C4-2B (cell line): ENCODE measurements around the gene GALNT14.
"Not testable (repeated sequence)": the region's sequence is repeated elsewhere in the genome, so short reads cannot be mapped to it uniquely, and the experiment has no call there.

Source experiments
- H3K27ac ChIP-seq: fragments of 450-650 bp; 2 replicates; pipeline ENCODE4 v1.5.1; 2017
- ZFX ChIP-seq: fragments of 450-650 bp; IDR thresholded peaks from 2 replicates; pipeline ENCODE4 v1.6.1; 2017
- TF ChIP-seq, protein P1 (sequence below): fragments of 450-650 bp; conservative IDR thresholded peaks from 2 replicates; pipeline ENCODE4 v1.5.1; 2017; ENCODE audit warnings: mild to moderate bottlenecking

The GALNT14 gene, protein sequence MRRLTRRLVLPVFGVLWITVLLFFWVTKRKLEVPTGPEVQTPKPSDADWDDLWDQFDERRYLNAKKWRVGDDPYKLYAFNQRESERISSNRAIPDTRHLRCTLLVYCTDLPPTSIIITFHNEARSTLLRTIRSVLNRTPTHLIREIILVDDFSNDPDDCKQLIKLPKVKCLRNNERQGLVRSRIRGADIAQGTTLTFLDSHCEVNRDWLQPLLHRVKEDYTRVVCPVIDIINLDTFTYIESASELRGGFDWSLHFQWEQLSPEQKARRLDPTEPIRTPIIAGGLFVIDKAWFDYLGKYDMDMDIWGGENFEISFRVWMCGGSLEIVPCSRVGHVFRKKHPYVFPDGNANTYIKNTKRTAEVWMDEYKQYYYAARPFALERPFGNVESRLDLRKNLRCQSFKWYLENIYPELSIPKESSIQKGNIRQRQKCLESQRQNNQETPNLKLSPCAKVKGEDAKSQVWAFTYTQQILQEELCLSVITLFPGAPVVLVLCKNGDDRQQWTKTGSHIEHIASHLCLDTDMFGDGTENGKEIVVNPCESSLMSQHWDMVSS

DNA sequence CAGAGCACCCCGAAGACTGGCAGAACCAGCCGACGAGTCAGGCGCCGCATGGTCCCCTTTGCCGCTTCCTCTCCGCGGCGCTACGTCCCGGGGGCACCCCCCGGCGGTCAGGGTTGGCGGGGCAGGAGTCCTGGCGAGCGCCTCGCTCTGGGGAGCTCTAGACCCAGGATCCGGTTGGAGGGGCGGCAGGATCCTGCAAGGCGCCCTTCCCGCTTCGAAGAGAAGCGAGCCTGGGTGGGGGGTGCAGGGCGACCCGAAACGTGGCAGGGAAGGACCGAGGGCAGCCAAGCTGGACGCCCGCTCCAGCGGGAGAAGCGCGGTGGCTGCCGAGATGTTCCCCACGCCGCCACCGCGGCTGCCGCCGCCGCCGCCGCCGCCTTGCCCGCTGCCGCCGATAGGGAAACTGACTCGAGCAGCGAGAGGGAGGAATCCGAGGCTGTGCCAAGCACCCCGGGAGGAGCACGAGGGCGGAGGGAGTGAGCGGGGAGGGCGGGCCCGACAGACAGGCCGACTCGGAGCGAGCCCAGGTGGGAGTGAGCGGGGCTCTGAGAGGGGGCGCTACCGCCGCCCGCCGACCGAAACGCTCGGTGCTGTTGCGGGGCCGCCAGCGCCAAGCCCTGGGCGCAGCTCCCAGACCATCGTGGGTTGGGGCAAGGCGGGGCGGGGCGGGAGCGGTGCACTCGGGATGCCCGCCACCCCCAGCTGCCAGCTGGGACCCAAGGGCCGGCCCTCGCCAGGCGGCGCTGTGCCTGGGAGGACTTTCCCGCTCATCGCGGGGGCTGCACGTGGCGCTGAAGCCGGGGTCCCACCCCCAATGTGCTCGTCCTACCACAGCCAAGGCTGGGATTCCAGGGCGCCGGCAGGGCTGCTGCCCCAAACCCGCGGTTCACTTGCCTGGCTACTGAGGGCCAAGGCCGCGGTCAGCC, at the start of gene GALNT14:
Gene GALNT14 (minus strand): TSS at position 404 of the 926 bp plus-strand sequence. CDS start 354 bp downstream, at position 50.
- H3K27ac ChIP-seq: peak within 1 kb of the TSS; percentile 47
- no peak for TF ChIP-seq ZFX
- TF ChIP-seq, protein P1, sequence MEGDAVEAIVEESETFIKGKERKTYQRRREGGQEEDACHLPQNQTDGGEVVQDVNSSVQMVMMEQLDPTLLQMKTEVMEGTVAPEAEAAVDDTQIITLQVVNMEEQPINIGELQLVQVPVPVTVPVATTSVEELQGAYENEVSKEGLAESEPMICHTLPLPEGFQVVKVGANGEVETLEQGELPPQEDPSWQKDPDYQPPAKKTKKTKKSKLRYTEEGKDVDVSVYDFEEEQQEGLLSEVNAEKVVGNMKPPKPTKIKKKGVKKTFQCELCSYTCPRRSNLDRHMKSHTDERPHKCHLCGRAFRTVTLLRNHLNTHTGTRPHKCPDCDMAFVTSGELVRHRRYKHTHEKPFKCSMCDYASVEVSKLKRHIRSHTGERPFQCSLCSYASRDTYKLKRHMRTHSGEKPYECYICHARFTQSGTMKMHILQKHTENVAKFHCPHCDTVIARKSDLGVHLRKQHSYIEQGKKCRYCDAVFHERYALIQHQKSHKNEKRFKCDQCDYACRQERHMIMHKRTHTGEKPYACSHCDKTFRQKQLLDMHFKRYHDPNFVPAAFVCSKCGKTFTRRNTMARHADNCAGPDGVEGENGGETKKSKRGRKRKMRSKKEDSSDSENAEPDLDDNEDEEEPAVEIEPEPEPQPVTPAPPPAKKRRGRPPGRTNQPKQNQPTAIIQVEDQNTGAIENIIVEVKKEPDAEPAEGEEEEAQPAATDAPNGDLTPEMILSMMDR: peak; percentile 43

DNA sequence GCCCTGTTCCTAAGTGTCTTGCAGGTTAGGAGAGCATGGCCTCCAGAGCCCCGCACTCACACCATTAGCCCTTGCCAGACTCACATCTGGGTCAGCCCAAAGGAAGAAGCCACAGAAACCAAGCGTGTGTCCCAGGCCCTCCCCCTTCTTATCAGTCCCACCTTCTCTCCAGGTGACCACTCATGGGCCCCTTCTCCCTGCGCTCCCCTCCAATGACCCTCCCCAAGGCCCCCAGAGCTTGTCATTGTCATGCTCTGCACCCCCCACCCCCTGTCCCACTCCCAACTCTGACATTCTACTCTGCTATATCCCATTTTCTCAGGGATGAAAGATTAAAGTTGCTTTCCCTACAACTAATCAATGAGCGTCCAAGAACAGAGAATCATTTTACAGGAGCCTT, 48.9 kb upstream of the GALNT14 start:
- H3K27ac ChIP-seq: no peak overlapping the region
- TF ChIP-seq, protein P1: no peak
- TF ChIP-seq ZFX: no peak

DNA sequence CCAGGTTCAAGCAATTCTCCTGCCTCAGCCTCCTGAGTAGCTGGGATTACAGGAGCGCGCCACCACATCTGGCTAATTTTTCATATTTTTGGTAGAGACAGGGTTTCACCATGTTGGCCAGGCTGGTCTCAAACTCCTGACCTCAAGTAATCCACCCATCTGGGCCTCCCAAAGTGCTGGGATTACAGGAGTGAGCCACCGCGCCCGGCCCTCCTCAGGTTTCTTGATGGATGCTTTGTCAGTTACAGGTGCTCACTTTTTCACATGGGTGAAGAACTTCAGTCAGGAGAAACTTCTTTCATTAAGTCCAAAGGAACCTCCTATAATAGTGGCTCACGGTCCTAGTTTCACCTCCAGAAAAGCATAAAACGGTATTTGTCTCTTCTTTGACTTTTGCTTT, 45.7 kb upstream of the GALNT14 start:
- not testable (repeated sequence) for H3K27ac ChIP-seq

DNA sequence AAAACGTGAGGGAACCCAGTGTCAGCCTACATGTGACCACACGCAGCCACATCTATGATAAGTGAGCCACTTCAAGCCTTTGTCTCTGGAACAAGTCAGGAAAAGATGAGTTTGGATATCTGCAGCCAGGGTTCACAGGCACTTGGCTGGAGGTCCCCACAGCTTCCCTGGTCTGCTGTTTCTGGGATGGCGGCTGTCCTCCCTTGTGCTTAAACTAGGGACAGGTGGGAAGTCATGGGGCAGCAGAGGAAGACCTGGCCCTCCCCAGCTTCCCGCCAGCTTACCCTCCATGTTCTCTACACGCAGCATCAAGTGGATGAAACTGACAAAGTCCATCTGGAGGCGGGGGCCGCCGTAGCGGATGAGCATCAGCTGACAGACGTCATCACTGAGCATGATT, 38.5 kb upstream of the GALNT14 start:
- TF ChIP-seq, protein P1: no peak
- no peak for TF ChIP-seq ZFX
- H3K27ac ChIP-seq: no peak overlapping the region

DNA sequence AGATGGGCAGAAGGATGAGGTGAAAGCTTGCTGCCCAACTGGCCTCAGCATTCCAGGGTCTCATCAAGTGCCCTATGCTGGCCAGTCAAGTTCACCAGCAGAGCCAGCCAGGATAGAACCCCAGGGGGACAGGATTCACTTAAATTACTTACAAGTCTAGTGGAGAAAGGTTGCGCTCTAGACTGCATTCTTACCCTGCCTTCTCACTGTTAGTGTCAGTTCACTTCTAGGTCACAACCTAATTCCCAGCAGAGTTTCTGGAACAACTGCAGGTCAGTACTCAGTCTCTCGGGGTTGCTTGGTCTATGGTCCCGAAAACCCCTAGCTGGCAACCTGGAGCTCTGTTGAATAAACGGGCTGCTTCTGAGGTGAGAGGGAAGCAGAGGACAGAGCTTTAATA, 32.9 kb upstream of the GALNT14 start:
- no peak overlapping the region for H3K27ac ChIP-seq
- TF ChIP-seq, protein P1: no peak
- no peak for TF ChIP-seq ZFX

DNA sequence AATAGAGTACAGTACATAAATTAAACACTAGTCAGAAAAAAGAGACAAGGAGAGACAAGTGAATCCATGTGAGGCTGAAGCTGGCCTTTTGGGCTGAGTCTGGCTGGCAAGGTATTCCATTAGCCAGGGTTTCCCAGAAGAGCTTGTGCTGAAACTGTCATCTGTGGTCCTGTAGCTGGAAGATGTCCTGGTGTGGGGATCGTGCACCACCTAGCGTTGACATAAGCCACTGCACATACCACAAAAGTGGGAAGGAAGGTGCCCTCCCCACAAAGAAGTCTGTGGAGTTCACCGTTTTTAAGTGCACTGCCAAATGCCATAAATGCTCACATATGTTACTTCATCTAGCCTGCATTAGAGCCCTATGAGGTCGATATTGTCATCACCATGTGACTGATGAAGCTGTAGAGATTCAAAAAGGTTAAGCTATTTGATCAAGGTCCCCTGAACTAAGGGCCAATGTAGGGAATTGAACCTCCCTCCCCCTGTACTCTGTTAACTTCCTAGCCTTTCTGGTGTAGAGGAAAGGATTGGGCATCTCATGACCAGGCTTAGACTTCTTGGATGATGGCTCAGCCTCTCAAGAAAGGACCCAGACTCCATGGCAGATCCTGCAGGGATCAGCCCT, 31.9 kb upstream of the GALNT14 start:
- H3K27ac ChIP-seq: no peak overlapping the region
- no peak for TF ChIP-seq ZFX
- TF ChIP-seq, protein P1: peak; percentile 90

DNA sequence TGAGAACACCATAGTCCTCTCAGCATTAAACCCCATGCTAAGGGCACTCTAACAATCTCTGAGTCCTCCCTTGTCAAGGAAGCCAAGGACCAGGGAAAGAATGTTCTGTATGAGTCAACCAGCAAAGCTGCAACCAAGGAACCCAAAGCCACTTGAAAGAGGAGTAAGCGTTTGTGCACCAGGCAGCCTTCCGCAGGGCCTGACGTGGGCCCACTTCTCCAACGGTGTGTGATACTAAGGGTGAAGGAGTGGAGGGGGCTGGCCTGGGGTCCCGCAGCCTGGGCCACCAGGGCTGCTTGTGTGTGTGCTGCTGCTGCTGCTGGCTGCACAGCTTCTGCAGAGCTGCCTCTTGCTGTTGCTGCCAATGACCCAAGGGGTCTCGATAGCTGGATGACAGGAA, 30.1 kb upstream of the GALNT14 start:
- H3K27ac ChIP-seq: no peak overlapping the region
- no peak for TF ChIP-seq ZFX
- TF ChIP-seq, protein P1: no peak
